Activated T-helper 1 cell treated with anti-CD3 and anti-CD28 coated beads, Interleukin-2, amount 50 U/mL, for 16 hours (primary cell): ENCODE data around the gene HOMEZ.
"Not testable (repeated sequence)": the region's sequence is repeated elsewhere in the genome, so short reads cannot be mapped to it uniquely, and the experiment has no call there.

ENCODE experiments used
- DNase-seq, 2 donors: peaks; one replicate each; pipeline ENCODE4 v3.0.0-alpha.2; 2020; ENCODE audit warnings: low read depth in 1 of 2, low spot score in 1 of 2

Gene HOMEZ

GRCh38 chr14:23228812-23229211 lies 57.1 kb downstream of the HOMEZ start:
- no peak for DNase-seq

- DNase-seq: no peak
Measured at GRCh38 chr14:23227566-23227965, 58.4 kb downstream of the HOMEZ start.

GRCh38 chr14:23224958-23225357 lies 61.0 kb downstream of the HOMEZ start:
- not testable (repeated sequence) for DNase-seq
